Ramos (cell line): ENCODE results near the gene ITGB4.

Source experiments
- in situ Hi-C: fragments of 300-500 bp; cut with MboI; formaldehyde crosslinking; loops from one replicate; pipeline ENCODE4 v1.14.3; 2022; ENCODE audit warnings: low sequenced_read_pairs; ENCODE audit not compliant: unreplicated experiment

Gene ITGB4

DNA sequence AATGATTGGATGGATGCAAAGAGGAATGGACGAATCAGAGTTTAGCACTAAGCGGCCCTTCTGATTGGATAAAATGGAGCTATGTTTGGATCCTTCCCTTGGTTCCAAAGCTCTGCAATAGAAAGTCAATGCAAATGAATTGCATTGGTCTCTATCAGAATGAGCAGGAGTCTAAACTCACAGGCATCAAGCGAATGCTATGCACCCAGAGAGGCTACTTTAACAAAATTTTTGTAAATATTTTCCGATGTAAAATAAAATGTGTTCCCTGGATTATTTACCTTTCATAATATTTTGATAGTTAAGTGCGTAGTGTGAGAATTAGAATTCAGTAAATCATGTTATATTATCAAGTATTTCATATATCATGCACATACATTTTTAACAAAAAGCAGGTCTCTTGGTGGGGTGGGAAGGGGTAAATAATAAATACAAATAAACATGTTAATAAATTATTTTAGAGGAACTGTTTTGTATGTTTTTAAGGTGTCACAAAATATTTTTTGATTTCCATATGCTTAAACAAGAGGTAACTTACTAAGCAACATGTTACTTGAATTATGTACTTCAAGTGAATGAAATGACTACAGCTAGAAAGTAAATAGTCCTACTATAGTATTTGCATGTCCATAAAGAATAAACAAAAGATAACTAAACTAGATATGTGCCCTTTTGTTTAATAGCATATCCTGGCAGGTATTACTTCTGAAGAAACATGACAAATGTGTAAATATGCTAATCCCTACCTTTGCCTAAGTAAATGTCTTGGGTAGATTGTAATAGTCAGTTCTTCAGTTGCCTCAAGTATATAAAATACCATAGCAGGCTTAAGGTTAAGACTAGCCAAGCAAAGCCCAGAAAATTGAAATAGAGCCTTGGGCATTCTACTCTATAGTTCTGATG is 59.0 kb downstream of the ITGB4 start:
- in situ Hi-C loops, result no loop called here

DNA sequence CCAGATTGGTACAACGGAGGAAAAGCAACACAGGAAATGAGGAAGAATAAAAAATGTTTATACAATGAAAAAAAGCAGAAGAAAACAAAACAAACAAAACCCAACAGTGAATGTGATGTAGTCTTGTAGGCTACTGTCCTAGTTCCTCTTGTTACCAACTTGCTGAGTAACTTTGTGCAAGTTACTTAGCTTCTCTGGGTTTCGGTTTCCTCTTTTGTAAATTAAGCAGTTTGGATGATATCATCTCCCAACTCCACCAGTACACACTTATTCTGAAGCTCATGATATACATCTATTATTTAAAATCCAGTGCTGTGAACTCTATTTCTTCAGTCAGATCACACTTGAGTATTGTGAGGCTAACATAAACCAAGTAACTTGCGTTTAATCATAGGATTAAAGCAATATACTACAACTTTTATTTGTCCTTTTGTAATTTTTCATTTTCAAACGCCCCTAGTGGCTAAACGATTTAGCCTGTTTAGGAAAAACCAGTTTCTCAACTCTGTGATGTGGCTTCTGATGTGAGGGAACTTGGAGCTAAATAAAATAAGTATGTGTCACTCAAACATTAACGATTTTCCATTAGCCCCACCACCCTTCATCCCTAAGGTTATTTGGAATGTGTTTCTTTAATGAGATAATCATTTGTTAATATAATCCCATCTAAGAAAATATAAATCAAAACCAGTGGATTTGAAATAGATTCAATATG is 62.0 kb downstream of the ITGB4 start:
- in situ Hi-C loops, result no loop called here

DNA sequence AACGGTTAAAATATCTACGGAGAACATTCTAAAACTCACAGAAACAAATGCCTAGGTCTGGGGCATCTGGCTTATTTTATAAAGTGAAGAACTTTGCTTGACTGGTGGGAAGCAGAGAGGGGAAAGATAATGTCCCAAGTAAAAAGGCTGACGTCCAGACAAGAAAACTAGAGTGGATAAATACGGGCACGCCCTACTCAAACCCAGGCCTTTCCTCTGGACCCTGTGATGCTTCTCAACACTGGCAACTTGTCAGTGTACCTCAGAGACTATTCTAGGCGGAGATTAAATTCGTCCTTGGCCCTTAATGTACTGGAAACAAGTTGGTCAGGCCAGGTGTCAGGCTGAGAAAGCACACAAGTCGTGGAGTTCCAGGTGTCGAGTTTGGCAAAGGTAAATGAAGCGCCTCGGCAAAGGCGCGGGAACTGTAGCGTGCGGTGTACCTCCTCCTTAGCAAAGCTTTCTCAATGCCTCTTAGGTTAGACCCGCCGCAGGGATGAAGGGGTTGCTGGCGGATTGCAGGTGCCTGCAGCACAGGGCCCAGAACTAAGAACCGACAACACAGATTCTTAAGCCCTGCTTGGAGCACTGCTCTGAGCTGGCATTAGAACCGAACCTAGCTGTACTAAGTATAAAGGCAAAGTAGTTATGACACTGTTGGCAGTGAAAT is 62.7 kb downstream of the ITGB4 start:
- in situ Hi-C loops, result no loop called here

DNA sequence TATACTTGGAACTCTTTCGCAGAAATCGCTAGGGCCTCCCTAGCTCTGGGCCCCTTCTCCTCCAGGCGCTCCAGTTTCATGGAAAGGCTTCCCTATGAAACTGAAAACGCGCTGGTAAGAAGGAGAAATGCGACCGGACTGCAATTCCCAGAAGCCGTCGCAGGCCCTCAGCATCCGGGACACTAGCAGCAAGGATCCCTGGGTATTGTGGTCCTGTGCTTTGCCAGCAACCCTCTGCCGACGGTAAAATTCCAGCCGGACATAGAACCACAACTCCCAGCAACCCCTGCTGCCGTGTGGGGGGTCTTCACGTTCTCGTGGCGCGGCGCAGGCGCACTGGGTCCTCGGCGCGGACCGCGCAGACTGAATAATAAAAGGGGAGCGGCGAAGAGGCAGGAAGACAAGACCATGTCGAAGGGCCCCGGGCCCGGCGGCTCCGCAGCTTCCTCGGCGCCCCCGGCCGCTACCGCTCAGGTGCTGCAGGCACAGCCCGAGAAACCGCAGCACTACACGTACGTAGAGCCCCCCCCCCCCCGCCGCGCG is 63.3 kb downstream of the ITGB4 start, which contains the start of gene UNK:
TSS of gene UNK (plus strand) at position 334 of the 543 bp plus-strand sequence. CDS start at position 409, 75 bp downstream.
- in situ Hi-C loops, result no loop called here

DNA sequence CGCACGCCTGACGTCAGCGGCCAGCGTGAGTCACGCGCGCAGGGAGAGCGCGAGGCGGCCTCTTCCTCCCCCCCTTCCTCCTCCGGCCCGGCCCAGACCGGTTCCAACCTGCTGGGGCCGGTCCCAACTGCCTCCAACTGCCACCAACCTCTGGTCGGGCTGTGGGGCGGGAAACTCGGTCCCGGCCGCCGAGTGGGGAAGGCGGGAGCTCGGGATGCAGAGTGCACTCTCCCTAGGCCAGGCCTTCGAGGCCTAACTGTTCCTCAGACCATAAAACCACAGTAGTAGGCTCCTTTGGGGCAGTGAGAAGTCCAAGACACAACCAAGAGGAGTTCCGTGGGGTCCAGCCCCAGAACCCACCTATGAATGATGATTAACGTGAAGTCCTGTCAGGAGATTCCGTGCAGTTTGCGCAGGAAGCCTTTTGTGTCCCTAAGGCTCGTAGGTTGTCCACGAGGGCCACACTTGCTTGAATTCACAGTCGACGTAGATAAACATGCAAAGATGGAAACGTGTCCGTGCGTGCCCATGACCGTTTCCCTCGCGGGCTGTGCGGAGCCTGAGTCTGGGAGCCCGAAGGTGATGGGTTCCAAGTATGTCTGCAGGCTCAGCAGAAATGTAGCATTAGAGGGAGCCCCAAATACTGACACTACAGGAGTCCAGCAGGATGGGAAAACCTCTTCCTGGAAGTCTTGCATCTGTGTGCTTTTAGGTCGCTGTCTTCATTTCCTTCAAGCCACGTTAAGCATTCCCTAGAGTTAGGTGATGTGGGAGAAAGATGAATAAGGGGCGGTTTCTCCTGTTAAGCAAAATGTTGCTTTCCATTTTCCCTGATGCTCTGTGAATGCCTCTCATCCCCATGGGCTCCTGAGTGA is 64.0 kb downstream of the ITGB4 start:
- in situ Hi-C loops, result no loop called here

DNA sequence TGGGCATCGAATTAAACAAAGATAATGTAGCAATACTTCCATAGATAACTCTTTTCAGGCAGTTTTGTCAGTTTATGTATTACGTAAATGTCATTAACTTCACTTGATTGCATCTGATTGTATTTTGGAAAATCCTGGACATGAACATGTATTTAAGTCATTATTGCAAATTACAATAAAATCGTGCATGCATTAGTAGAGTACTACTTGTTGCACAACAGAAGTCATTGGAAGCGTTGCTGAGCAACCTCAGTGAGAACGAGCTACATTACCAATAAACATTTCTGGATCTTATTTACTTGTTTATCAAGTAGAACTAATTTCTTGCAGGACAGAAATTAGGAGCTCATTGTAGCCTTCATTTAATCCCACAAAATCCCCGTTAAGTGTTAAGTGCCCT is 70.0 kb downstream of the ITGB4 start:
- in situ Hi-C loops, result no loop called here

DNA sequence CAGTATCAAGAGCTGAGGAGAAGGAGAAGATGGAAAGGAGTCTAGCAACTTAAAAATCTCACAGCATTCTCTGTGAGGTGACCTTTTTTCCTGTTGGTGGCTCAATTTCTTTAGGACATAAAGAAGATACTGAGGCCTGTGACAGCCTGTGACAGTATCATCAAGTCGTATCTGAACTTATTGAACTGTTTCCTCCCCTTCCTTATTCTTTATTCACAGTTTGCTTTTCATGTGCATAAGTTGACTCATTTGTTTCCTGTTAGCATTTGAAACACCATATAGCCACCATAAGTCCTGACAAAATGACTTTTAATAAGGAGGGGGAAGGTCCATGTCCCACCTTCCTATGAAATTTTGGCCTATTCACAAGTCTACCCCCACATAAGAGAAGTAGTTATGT is 72.2 kb downstream of the ITGB4 start:
- in situ Hi-C loops, result no loop called here

DNA sequence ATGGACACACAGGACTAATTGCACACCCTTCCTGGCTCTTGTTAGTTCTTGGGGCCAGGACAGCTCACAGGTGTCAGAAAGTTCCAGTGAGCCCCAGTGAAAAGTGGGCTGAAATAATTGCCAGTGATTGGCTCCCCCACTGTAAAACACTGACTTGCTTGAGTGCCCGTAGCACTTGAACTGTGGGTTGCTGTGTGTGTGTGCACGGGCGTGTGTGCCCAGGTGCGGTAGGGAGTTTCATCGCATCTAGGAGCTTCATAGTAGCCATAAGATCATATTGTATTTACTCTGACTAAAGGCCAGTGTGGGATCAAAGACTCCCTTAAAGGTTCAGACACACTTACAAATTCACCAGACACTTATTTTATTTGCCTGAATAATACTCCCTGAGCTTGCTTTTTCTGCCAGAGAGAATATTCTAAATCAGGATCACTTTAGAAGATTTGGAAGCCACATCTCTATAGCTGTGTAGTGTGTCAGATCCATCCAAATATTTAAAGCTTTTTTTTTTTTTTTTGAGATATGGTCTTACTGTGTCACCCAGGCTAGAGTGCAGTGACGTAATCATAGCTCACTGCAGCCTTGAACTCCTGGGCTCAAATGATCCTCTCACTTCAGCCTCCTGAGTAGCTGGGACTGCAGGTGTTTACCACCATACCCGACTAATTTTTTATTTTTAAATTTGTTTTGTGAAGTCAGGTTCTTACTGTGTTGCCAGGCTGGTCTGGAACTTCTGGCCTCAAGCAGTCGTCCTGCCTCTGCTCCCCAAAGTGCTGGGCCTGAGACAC is 74.8 kb downstream of the ITGB4 start:
- in situ Hi-C loops, result no loop called here

DNA sequence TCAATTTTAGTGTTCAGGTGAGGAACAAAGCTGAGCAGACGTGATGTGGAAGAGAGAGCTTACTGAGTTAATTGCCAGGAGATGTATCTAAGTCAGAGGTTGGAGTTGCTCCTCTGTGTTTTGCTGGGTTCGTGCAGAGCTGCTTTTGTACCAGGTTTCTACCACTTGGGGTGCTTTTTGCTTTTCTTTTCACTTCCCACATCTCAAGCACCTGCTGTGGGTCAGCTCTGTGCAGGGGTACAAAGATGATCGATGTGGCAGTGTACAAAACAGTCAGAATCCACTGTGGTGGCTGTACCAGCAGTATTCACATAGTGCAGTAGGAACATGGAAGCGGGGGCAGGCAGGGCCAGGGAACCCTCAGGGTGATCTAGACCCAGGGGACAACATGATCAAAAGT is 78.1 kb downstream of the ITGB4 start:
- in situ Hi-C loops, result no loop called here

DNA sequence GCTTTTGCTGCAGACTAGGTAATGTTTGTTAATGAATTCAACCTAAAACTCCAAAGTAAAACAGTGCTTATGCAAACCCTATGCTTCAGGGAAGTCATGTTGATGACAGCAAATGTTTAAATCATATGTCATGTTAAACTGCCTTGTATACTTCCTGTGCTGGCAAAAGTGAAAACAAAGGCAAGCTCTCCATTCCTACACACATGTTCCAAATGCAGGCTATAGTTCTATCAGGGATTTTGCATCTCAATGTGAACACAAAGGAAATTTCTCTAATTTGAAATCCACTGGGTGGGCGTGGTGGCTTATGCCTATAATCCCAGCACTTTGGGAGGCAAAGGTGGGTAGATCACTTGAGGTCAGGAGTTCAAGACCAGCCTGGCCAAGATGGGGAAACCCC is 82.6 kb downstream of the ITGB4 start:
- in situ Hi-C loops, result no loop called here

DNA sequence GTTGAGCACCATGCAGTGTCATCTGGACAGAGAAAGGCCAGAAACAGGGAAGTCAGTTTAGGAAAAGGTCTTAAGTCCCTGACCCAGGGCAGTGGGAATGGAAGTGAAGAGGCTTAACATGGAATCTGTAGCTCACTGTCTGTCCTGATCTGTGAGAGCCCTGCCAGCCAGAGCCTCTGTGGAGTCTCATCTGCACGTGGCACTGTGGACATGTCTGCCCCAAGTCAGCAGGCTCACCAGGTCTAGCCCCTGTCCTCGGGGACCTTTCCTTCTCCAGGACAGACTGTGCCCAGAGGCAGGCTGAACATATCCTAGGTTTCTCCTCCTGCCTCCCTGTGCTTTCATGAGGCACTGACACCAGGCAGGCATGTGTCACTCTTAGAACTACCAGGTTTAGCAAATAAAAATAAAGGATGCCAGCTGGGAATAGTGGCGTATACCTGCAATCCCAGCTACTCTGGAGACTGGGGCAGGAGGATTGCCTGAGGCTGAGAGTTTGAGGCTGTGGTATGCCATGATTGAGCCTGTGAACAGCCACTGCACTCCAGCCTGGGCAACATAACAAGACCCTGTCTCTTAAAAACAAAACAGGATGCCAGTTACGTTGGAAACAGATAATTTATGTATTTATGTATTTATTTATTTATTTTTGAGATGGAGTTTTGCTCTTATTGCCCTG is 85.7 kb downstream of the ITGB4 start:
- in situ Hi-C loops, result no loop called here
